ENCODE results near the gene GLCCI1.

GRCh38 chr7:8111282-8111960, 142.8 kb downstream of the GLCCI1 start:
- no peak for TF ChIP-seq CTCF (IDR thresholded peaks at IDR 0.05)
- TF ChIP-seq RAD21 (conservative IDR thresholded peaks at IDR 0.05 in 1 of 2, IDR thresholded peaks at IDR 0.05 in 1 of 2), result no peak
- TF ChIP-seq EP300 (IDR thresholded peaks at IDR 0.05), result no peak
- TF ChIP-seq RNF2 (IDR thresholded peaks at IDR 0.05; ENCODE audit: borderline replicate concordance, low read depth), result no peak
- no peak for TF ChIP-seq POLR2AphosphoS2 (conservative IDR thresholded peaks at IDR 0.05; ENCODE audit: low read length)
- TF ChIP-seq POLR2A (IDR thresholded peaks at IDR 0.05; ENCODE audit: low read length), result no peak
- no peak for TF ChIP-seq BHLHE40 (IDR thresholded peaks at IDR 0.05; ENCODE audit: low read depth, low read length)
- no peak for TF ChIP-seq MAX (IDR thresholded peaks at IDR 0.05)
- TF ChIP-seq CBX8 (IDR thresholded peaks at IDR 0.05), result no peak
- no peak for TF ChIP-seq HOXA7 (CRISPR knock-in tag; IDR thresholded peaks at IDR 0.05)
